Activated CD4-positive, alpha-beta memory T cell treated with anti-CD3 and anti-CD28 coated beads for 36 hours (primary cell): Measurements from ENCODE around the gene AGXT. TPM values are rescaled to one million over a fixed set of nuclear protein-coding genes. Genes with fewer than 3 reads are reported as not detected.

ENCODE experiments used
- CTCF ChIA-PET: fragments of 350-600 bp; sonication (Branson Sonifier 250); formaldehyde crosslinking; loops from one replicate; lab custom pipeline; 2021; ENCODE audit warnings: antibody characterized with exemption, inconsistent platforms; lab: Charles Lee
- POLR2A ChIA-PET: fragments of 350-600 bp; sonication (Branson Sonifier 250); formaldehyde crosslinking; loops from one replicate; lab custom pipeline; 2021; ENCODE audit warnings: antibody characterized with exemption; lab: Charles Lee
- DNase-seq: peaks from one replicate; pipeline ENCODE4 v3.0.0-alpha.2; 2020
- H3K27ac Mint-ChIP-seq: one replicate; pipeline ENCODE4 v1.8.0; 2021; ENCODE audit warnings: mixed read lengths
- H3K27me3 Mint-ChIP-seq: one replicate; pipeline ENCODE4 v1.8.0; 2021; ENCODE audit warnings: mixed read lengths
- H3K36me3 Mint-ChIP-seq: one replicate; pipeline ENCODE4 v1.8.0; 2021; ENCODE audit warnings: mixed read lengths
- H3K4me1 Mint-ChIP-seq: one replicate; pipeline ENCODE4 v1.8.0; 2021; ENCODE audit warnings: low read depth, mixed read lengths
- H3K4me3 Mint-ChIP-seq: one replicate; pipeline ENCODE4 v1.8.0; 2021; ENCODE audit warnings: mild to moderate bottlenecking, mixed read lengths
- H3K9me3 Mint-ChIP-seq: one replicate; pipeline ENCODE4 v1.8.0; 2021; ENCODE audit warnings: mixed read lengths
- intact Hi-C: fragments of 100-400 bp; cut with micrococcal nuclease; formaldehyde crosslinking; loops from one replicate; pipeline ENCODE4 v1.15.1; 2023
- total RNA-seq, 2 experiments: library from RNA; stranded (reverse); gene quantifications; one replicate each; pipeline ENCODE4 v1.2.3, GENCODE V29; 2021

AGXT gene
- not detected for total RNA-seq

- no peaks in the 10 kb centered on the region for H3K36me3 Mint-ChIP-seq
- no peaks in the 10 kb centered on the region for H3K4me1 Mint-ChIP-seq
- intact Hi-C loops = no loop called here
- H3K27me3 Mint-ChIP-seq = no peaks in the 10 kb centered on the region
- H3K4me3 Mint-ChIP-seq = no peak within 1 kb of the TSS
- POLR2A ChIA-PET = no interaction called here
- no peaks in the 10 kb centered on the region for H3K9me3 Mint-ChIP-seq
- H3K27ac Mint-ChIP-seq = no peak within 1 kb of the TSS
- no peak for DNase-seq
- CTCF ChIA-PET = interaction anchor here (0.9 kb wide), 1 partner anchor 46 kb away, joined by 3 read pairs; no protein-coding TSS in a partner anchor
Measured at GRCh38 chr2:240868286-240869108, at the start of gene AGXT. AGXT (plus strand) TSS chr2:240868824; CDS start chr2:240868866, 42 bp downstream.

GRCh38 chr2:240819126-240819857 is 49.3 kb upstream of the AGXT start:
- no peak for DNase-seq
- intact Hi-C loops = no loop called here

GRCh38 chr2:240819858-240820606 is 48.6 kb upstream of the AGXT start, which contains the start of gene KIF1A:
KIF1A (minus strand) TSS chr2:240820219; CDS start chr2:240797752, 22,467 bp downstream.
- Mint-ChIP-seq H3K9me3 (no peaks in the 10 kb centered on the region), H3K4me1 (peaks cover 10% of the 10 kb centered on the region), H3K4me3 (peak within 1 kb of the TSS; percentile 52), H3K27me3 (peaks cover 44% of the 10 kb centered on the region), H3K27ac (no peak within 1 kb of the TSS), H3K36me3 (no peaks in the 10 kb centered on the region)
- ChIA-PET CTCF (interaction anchor here (0.8 kb wide), 1 partner anchor 233 kb away, joined by 3 read pairs; no protein-coding TSS in a partner anchor), POLR2A (no interaction called here)
- no peak for DNase-seq
- intact Hi-C loops = no loop called here

More at GRCh38 chr2:240819126-240819857, 49.3 kb upstream of the AGXT start:
- POLR2A ChIA-PET = no interaction called here
- H3K4me3 Mint-ChIP-seq = no peak overlapping the region
- peaks cover 37% of the 10 kb centered on the region for H3K27me3 Mint-ChIP-seq
- H3K36me3 Mint-ChIP-seq = no peaks in the 10 kb centered on the region
- no peak overlapping the region for H3K27ac Mint-ChIP-seq
- peaks cover 1% of the 10 kb centered on the region for H3K9me3 Mint-ChIP-seq
- H3K4me1 Mint-ChIP-seq = peaks cover 10% of the 10 kb centered on the region
- CTCF ChIA-PET = no interaction called here

- Mint-ChIP-seq H3K27me3 (peaks cover 51% of the 10 kb centered on the region), H3K9me3 (no peaks in the 10 kb centered on the region), H3K36me3 (no peaks in the 10 kb centered on the region), H3K4me3 (peak overlapping the region; percentile 52), H3K27ac (no peak overlapping the region), H3K4me1 (peaks cover 10% of the 10 kb centered on the region)
- peak; percentile 32 for DNase-seq
- CTCF ChIA-PET = interaction anchor here (0.8 to 1.4 kb wide), 2 partner anchors 20 to 234 kb away, joined by 3 to 5 read pairs; no protein-coding TSS in a partner anchor
- intact Hi-C loops = no loop called here
- POLR2A ChIA-PET = no interaction called here
Measured at GRCh38 chr2:240820607-240821428, 47.8 kb upstream of the AGXT start.

GRCh38 chr2:240821429-240821778 is 47.2 kb upstream of the AGXT start:
- H3K27ac Mint-ChIP-seq = no peak overlapping the region
- intact Hi-C loops = no loop called here
- CTCF ChIA-PET = interaction anchor here (1.3 to 1.4 kb wide), 2 partner anchors 19 to 30 kb away, joined by 3 to 5 read pairs; no protein-coding TSS in a partner anchor
- no peaks in the 10 kb centered on the region for H3K36me3 Mint-ChIP-seq
- DNase-seq = no peak
- POLR2A ChIA-PET = no interaction called here
- peak overlapping the region; percentile 52 for H3K4me3 Mint-ChIP-seq
- peaks cover 53% of the 10 kb centered on the region for H3K27me3 Mint-ChIP-seq
- no peaks in the 10 kb centered on the region for H3K9me3 Mint-ChIP-seq
- H3K4me1 Mint-ChIP-seq = peaks cover 10% of the 10 kb centered on the region

GRCh38 chr2:240822280-240822847 is 46.3 kb upstream of the AGXT start:
- H3K4me3 Mint-ChIP-seq = no peak overlapping the region
- ChIA-PET CTCF (interaction anchor here (1.3 to 1.4 kb wide), 2 partner anchors 18 to 30 kb away, joined by 3 to 5 read pairs; no protein-coding TSS in a partner anchor), POLR2A (no interaction called here)
- H3K36me3 Mint-ChIP-seq = no peaks in the 10 kb centered on the region
- no peaks in the 10 kb centered on the region for H3K9me3 Mint-ChIP-seq
- no peak overlapping the region for H3K27ac Mint-ChIP-seq
- intact Hi-C loops = no loop called here
- peaks cover 10% of the 10 kb centered on the region for H3K4me1 Mint-ChIP-seq
- peaks cover 59% of the 10 kb centered on the region for H3K27me3 Mint-ChIP-seq
- no peak for DNase-seq

- peaks cover 57% of the 10 kb centered on the region for H3K27me3 Mint-ChIP-seq
- no peak overlapping the region for H3K4me3 Mint-ChIP-seq
- ChIA-PET CTCF (no interaction called here), POLR2A (no interaction called here)
- no peak overlapping the region for H3K27ac Mint-ChIP-seq
- intact Hi-C loops = no loop called here
- peaks cover 6% of the 10 kb centered on the region for H3K4me1 Mint-ChIP-seq
- no peaks in the 10 kb centered on the region for H3K9me3 Mint-ChIP-seq
- no peak for DNase-seq
- H3K36me3 Mint-ChIP-seq = no peaks in the 10 kb centered on the region
Measured at GRCh38 chr2:240823449-240824336, 44.9 kb upstream of the AGXT start.

- Mint-ChIP-seq H3K36me3 (no peaks in the 10 kb centered on the region), H3K27me3 (peaks cover 63% of the 10 kb centered on the region), H3K27ac (no peak overlapping the region), H3K4me1 (peaks cover 6% of the 10 kb centered on the region), H3K4me3 (no peak overlapping the region), H3K9me3 (no peaks in the 10 kb centered on the region)
- ChIA-PET POLR2A (no interaction called here), CTCF (interaction anchor here (1.3 kb wide), 1 partner anchor 26 kb away, joined by 4 read pairs; no protein-coding TSS in a partner anchor)
- no peak for DNase-seq
- intact Hi-C loops = no loop called here
Measured at GRCh38 chr2:240825476-240825875, 43.1 kb upstream of the AGXT start.

GRCh38 chr2:240831594-240832204 is 36.9 kb upstream of the AGXT start:
- H3K27me3 Mint-ChIP-seq = peaks cover 18% of the 10 kb centered on the region
- intact Hi-C loops = loop anchor here (1.0 to 10.0 kb wide), 6 partner anchors 265 to 1051 kb away; partner anchors contain the start of genes DUSP28, HDLBP, PPP1R7 and SEPTIN2
- H3K4me3 Mint-ChIP-seq = peak overlapping the region; percentile 68
- H3K4me1 Mint-ChIP-seq = no peaks in the 10 kb centered on the region
- ChIA-PET POLR2A (no interaction called here), CTCF (no interaction called here)
- DNase-seq = no peak
- H3K9me3 Mint-ChIP-seq = no peaks in the 10 kb centered on the region
- no peak overlapping the region for H3K27ac Mint-ChIP-seq
- no peaks in the 10 kb centered on the region for H3K36me3 Mint-ChIP-seq
